ENCODE data around the gene LMO1.

GRCh38 chr11:8297781-8298440 lies 34.2 kb upstream of the LMO1 start:
- TF ChIP-seq CTCF (conservative IDR thresholded peaks at IDR 0.05) (no peak), EZH2 (IDR thresholded peaks at IDR 0.05; ENCODE audit: low read depth) (no peak)

All from PC-9 (cell line).